ENCODE data around the gene ASTN2. TPM values are rescaled to one million over a fixed set of nuclear protein-coding genes. Genes with fewer than 3 reads are reported as not detected.

The ASTN2 gene
- total RNA-seq, 4 donors from 2014 or later = 3.0 to 7.0 (median 5.2) TPM

- H3K36me3 ChIP-seq = no peaks in the 10 kb centered on the region
- H3K27ac ChIP-seq = no peak overlapping the region
- intact Hi-C loops (cut with DNase I; ENCODE audit: low total_unique reads) = no loop called here
Observed at GRCh38 chr9:116992865-116993264, 422.0 kb downstream of the ASTN2 start.

GRCh38 chr9:116991051-116991450, 423.8 kb downstream of the ASTN2 start:
- intact Hi-C loops (cut with DNase I; ENCODE audit: low total_unique reads) = no loop called here

More at GRCh38 chr9:116992865-116993264, 422.0 kb downstream of the ASTN2 start:
- Histone ChIP-seq H3K4me1 (no peaks in the 10 kb centered on the region), H3K9me3 (no peaks in the 10 kb centered on the region), H3K4me3 (no peak overlapping the region), H3K27me3 (no peaks in the 10 kb centered on the region)
- in situ Hi-C loops (cut with MboI; ENCODE audit: low pct_ligation_motif_present in 1 of 4, low pct_unique_long_range_greater_than_20kb in 1 of 4, low sequenced_read_pairs in 3 of 4) = no loop called here
- DNase-seq = no peak
- 51% methylated on average over 2 of the region's 2 CpGs; no CpG with 5 or more reads in 1 of the 2 donors for WGBS, 2 donors (ENCODE audit: low coverage in 1 of 2)
- TF ChIP-seq POLR2AphosphoS5 (IDR thresholded peaks at IDR 0.05) = no peak
- TF ChIP-seq, protein P1, sequence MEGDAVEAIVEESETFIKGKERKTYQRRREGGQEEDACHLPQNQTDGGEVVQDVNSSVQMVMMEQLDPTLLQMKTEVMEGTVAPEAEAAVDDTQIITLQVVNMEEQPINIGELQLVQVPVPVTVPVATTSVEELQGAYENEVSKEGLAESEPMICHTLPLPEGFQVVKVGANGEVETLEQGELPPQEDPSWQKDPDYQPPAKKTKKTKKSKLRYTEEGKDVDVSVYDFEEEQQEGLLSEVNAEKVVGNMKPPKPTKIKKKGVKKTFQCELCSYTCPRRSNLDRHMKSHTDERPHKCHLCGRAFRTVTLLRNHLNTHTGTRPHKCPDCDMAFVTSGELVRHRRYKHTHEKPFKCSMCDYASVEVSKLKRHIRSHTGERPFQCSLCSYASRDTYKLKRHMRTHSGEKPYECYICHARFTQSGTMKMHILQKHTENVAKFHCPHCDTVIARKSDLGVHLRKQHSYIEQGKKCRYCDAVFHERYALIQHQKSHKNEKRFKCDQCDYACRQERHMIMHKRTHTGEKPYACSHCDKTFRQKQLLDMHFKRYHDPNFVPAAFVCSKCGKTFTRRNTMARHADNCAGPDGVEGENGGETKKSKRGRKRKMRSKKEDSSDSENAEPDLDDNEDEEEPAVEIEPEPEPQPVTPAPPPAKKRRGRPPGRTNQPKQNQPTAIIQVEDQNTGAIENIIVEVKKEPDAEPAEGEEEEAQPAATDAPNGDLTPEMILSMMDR (IDR thresholded peaks at IDR 0.05) = no peak
- no peak for TF ChIP-seq EP300 (IDR thresholded peaks at IDR 0.05; ENCODE audit: low read depth)
- TF ChIP-seq POLR2A (IDR thresholded peaks at IDR 0.05) = no peak

GRCh38 chr9:116990592-116990991, 424.3 kb downstream of the ASTN2 start:
- Histone ChIP-seq H3K4me1 (no peaks in the 10 kb centered on the region), H3K27me3 (no peaks in the 10 kb centered on the region), H3K27ac (no peak overlapping the region), H3K9me3 (no peaks in the 10 kb centered on the region), H3K36me3 (no peaks in the 10 kb centered on the region), H3K4me3 (no peak overlapping the region)
- in situ Hi-C loops (cut with MboI; ENCODE audit: low pct_ligation_motif_present in 1 of 4, low pct_unique_long_range_greater_than_20kb in 1 of 4, low sequenced_read_pairs in 3 of 4) (no loop called here), intact Hi-C loops (cut with DNase I; ENCODE audit: low total_unique reads) (no loop called here)
- TF ChIP-seq EP300 (IDR thresholded peaks at IDR 0.05; ENCODE audit: low read depth) (no peak), POLR2AphosphoS5 (IDR thresholded peaks at IDR 0.05) (no peak), POLR2A (IDR thresholded peaks at IDR 0.05) (no peak)
- 45 to 60% methylated on average over 1 of the region's 1 CpG for WGBS, 2 donors (ENCODE audit: low coverage in 1 of 2)
- DNase-seq = no peak

More at GRCh38 chr9:116991051-116991450, 423.8 kb downstream of the ASTN2 start:
- in situ Hi-C loops (cut with MboI; ENCODE audit: low pct_ligation_motif_present in 1 of 4, low pct_unique_long_range_greater_than_20kb in 1 of 4, low sequenced_read_pairs in 3 of 4) = no loop called here
- no peak overlapping the region for H3K4me3 ChIP-seq
- DNase-seq = no peak
- no peak overlapping the region for H3K27ac ChIP-seq
- no peaks in the 10 kb centered on the region for H3K36me3 ChIP-seq
- no peaks in the 10 kb centered on the region for H3K9me3 ChIP-seq
- H3K27me3 ChIP-seq = no peaks in the 10 kb centered on the region
- TF ChIP-seq, protein P1 (IDR thresholded peaks at IDR 0.05) = no peak
- no peak for TF ChIP-seq EP300 (IDR thresholded peaks at IDR 0.05; ENCODE audit: low read depth)
- TF ChIP-seq POLR2A (IDR thresholded peaks at IDR 0.05) = no peak
- TF ChIP-seq POLR2AphosphoS5 (IDR thresholded peaks at IDR 0.05) = no peak
- no peaks in the 10 kb centered on the region for H3K4me1 ChIP-seq
- 79 to 100% methylated on average over 1 to 2 of the region's 2 CpGs for WGBS, 2 donors (ENCODE audit: low coverage in 1 of 2)

DNA sequence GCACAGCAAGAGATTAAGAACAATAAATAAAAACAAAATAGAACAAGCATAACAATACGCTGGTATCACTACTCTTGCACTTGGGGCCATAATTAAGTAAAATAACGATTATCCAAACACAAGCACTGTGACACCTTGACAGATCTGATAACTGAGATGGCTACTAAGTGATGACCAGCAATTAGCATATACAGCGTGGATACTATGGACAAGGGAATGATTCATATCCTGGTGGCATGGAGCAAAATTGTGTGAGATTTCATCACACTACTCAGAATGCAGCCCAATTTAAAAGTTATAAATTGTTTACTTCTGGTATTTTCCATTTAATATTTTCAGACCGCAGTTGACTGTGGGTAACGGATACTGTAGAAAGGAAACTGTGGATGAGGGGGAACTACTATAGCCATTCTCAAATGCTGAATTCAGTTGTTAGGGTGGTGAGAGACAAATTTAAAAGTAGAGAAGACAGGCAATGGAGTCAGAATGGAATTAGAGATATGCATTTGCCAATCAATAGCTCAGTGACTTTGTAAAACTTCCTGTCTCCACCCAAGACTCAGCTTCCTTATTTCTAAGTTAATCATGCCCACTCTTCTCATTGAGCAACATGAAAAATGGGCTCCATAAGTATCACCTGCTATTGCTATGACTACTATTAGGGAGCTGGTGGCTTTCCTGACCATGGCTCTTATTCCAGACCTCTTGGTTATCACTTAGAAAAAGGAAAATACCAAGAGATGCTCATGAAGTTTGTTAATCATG, 427.0 kb downstream of the ASTN2 start:
- Histone ChIP-seq H3K27me3 (no peaks in the 10 kb centered on the region), H3K27ac (no peak overlapping the region), H3K4me3 (no peak overlapping the region), H3K36me3 (no peaks in the 10 kb centered on the region), H3K9me3 (no peaks in the 10 kb centered on the region), H3K4me1 (no peaks in the 10 kb centered on the region)
- intact Hi-C loops (cut with DNase I; ENCODE audit: low total_unique reads) = no loop called here
- WGBS, 2 donors (ENCODE audit: low coverage in 1 of 2) = 70 to 78% methylated on average over 5 of the region's 5 CpGs
- no peak for DNase-seq
- TF ChIP-seq, protein P1 (IDR thresholded peaks at IDR 0.05) = no peak
- TF ChIP-seq EP300 (IDR thresholded peaks at IDR 0.05; ENCODE audit: low read depth) (no peak), POLR2AphosphoS5 (IDR thresholded peaks at IDR 0.05) (no peak), POLR2A (IDR thresholded peaks at IDR 0.05) (no peak)
- in situ Hi-C loops (cut with MboI; ENCODE audit: low pct_ligation_motif_present in 1 of 4, low pct_unique_long_range_greater_than_20kb in 1 of 4, low sequenced_read_pairs in 3 of 4) = no loop called here

Data from transverse colon (tissue), 4 donors.